DMS114 treated with DMSO at 0.1 percent for 48 hours (cell line): ENCODE data around the gene GM2A.
"Not testable (repeated sequence)": the region's sequence is repeated elsewhere in the genome, so short reads cannot be mapped to it uniquely, and the experiment has no call there.

Experiments used
- DNase-seq: peaks from one replicate; lab custom pipeline; 2025; ENCODE audit not compliant: unreplicated experiment; lab: John Stamatoyannopoulos, UW

Gene GM2A

GRCh38 chr5:151284392-151284967, 31.5 kb downstream of the GM2A start:
- DNase-seq = no peak

- DNase-seq = no peak
Observed at GRCh38 chr5:151285683-151286082, 32.7 kb downstream of the GM2A start.

- DNase-seq = no peak
Observed at GRCh38 chr5:151286246-151286645, 33.3 kb downstream of the GM2A start.

GRCh38 chr5:151288180-151288579, 35.2 kb downstream of the GM2A start:
- DNase-seq = no peak

DNA sequence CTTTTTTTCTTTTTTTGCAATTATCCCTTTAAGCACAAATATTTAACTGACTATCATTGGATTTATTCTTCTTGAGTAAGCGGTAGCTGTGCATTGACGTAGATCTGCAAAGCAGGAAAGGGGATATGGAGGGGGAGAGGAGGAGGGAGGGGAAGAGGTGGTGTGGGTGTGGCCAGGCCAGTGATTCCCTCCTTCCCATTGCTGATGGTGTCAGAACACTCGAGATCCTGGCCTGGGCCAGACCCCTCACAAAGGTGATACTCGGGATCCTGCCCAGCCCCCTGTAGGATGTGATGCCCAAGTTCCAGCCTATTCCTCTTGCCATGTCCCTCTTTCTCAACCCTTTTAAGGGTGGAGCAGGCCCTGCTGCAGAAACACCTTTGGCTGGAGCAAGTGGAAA, 40.6 kb downstream of the GM2A start:
- no peak for DNase-seq

DNA sequence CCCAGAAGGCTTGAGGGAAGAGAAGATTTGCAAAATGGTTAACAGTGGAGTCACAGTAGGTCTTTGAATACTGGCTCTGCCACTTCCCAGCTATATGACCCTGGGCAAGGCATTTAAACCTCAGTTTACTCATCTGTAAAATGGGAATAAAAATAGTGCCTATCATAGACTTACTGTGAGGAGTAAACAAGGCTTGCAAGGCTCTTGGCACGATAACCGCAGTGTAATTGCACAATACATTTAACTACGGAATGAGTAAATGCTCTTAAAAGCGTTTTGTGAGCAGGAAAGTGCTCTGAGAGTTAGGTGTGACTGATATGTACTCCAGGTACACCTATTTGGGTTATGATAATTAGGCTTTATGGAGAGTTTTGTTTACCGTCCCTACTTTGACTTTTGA, 42.2 kb downstream of the GM2A start:
- DNase-seq = no peak

DNA sequence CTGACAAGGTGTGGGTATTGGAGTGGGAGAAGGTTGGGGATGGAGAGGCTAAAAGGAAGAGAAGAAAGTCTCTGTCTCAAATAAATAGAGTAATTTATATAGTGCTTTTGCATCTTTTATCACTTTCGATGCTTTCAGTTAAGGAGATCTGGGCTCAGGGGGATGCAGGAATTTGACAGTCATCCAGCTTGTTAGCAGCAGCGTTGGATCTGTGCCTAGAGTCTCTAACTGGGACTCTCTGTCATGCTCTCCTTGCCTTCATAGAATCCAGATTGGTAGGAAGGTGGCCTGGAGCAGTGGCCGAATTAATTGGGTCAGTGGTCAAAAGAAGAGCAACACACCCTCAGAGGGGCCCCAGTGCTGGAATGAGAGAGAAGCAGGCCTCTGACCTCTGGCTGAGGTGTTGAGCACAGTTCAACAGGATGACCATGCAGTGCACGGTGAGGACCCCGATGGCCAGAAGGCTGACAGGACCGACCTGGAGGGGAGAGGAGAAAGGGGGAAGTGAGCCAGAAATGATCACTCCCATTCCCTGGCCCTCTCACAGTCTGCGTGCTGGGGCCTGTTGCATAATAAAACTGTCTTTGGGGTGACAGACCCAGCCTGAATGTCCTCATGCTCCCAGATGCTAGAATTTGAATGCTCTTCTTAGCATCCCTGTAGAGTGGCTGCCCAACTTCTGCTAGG, 42.9 kb downstream of the GM2A start:
- no peak for DNase-seq

- no peak for DNase-seq
Observed at GRCh38 chr5:151296478-151296830, 43.5 kb downstream of the GM2A start.

DNA sequence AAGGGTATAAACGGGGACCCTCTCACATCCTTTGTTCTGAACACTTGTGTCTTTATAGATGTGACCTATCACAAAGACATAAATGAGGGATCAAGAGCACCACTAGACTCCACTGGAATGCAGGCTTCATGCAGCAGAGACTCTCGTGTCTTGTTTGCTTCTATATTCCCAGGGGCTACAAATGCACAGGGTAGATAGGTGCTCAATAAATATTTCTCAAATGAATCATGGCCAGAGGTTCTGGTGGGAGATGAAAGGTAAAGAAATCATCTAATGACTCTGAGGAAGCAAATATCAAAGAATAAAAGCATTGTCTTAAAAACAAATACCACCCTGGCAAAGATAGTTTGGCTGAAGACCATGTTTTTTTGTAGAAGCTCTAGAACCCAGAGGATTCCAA, 44.0 kb downstream of the GM2A start:
- no peak for DNase-seq

GRCh38 chr5:151298063-151298855, 45.3 kb downstream of the GM2A start:
- peak; percentile 54 for DNase-seq

GRCh38 chr5:151303666-151304065, 50.7 kb downstream of the GM2A start, which contains the start of gene SLC36A3:
SLC36A3 (minus strand) TSS chr5:151303766; CDS start chr5:151303354, 412 bp downstream.
- DNase-seq = no peak

- not testable (repeated sequence) for DNase-seq
Observed at GRCh38 chr5:151309266-151309665, 56.3 kb downstream of the GM2A start.

DNA sequence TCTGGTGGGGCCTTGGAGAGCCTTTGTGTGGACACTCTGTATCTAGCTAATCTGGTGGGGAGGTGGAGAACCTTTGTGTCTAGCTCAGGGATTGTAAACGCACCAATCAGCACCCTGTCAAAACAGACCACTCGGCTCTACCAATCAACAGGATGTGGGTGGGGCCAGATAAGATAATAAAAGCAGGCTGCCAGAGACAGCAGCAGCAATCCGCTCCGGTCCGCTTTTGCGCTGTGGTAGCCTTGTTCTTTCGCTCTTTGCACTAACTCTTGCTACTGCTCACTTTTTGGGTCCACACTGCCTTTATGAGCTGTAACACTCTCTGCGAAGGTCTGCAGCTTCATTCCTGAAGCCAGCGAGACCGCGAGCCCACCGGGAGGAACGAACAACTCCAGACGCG, 56.8 kb downstream of the GM2A start:
- DNase-seq = not testable (repeated sequence)

DNA sequence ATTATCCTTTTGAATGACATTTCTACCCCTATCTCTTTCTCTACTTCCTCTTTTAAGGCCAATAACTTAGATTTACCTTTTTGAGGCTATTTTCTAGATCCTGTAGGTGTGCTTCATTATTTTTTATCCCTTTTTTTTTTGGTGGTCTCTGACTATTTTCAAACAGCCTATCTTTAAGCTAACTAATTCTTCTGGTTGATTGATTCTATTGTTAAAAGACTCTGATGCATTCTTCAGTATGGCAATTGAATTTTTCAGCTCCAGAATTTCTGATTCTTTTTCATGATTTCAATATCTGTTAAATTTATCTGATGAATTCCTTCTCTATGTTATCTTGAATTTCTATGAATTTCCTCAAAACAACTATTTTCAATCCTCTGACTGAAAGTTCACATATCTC, 57.9 kb downstream of the GM2A start:
- DNase-seq = no peak

- no peak for DNase-seq
Observed at GRCh38 chr5:151312756-151313324, 59.9 kb downstream of the GM2A start.

GRCh38 chr5:151313357-151313756, 60.4 kb downstream of the GM2A start:
- no peak for DNase-seq

DNA sequence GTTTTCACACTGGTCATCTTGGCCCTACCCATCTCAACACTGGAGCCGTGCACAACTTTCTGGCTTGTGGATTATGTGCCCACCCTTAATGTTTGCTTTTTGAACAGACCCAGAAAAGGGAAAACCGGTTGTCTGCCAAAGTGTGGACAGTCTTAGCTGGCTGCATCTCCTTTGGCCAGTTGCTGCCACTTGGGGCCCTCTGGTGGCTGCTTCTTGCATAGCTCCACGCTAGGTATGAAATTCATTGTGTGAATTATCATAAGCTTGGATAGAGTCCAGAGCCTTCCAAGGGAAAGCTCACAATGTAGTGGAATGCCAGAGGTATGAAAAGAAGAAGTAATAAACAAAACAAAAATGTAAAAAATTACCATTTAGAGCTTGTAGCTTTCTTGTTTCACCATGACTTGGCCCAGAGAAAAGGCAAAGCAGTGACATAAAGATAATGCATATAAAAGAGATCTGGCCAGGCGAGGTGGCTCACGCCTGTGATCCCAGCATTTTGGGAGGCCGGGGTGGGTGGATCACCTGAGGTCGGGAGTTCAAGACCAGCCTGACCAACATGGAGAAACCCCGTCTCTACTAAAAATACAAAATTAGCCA, 63.1 kb downstream of the GM2A start:
- peak; percentile 36 for DNase-seq

DNA sequence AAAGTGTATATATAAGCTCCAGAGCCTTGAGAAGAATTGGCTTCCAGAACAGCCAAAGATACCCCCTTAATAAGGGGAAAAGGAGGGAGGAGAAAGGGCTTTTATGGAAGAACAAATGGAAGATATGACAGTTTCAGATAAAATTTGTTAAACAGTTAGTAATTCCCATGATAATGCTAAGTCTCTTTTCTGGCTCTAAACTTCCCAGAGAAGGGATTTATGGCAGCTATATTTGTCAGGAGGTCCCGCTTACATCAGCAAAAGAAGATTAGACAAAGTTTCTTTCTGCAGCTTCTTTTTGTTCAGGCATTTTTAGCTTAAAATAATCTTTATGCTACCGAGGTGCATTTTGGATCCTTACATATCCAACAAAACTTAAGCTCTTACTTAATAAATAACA, 64.9 kb downstream of the GM2A start:
- DNase-seq = no peak

- DNase-seq = peak; percentile 51
Observed at GRCh38 chr5:151318850-151319732, 66.1 kb downstream of the GM2A start.
